ENCODE measurements around the gene SMURF2. TPM values are rescaled to one million over a fixed set of nuclear protein-coding genes. Genes with fewer than 3 reads are reported as not detected.
"Not testable (repeated sequence)": the region's sequence is repeated elsewhere in the genome, so short reads cannot be mapped to it uniquely, and the experiment has no call there.

SMURF2 gene
- total RNA-seq, 1 donor from 2014 or later: 45.6 TPM

- no peak for TF ChIP-seq CTCF (IDR thresholded peaks at IDR 0.05; ENCODE audit: insufficient read depth, low read length, poor library complexity, severe bottlenecking)
- Histone ChIP-seq H3K27me3 (ENCODE audit: control insufficient read depth, insufficient read depth, low read length) (no peaks in the 10 kb centered on the region), H3K4me3 (ENCODE audit: low read depth, low read length) (no peak overlapping the region), H3K36me3 (ENCODE audit: control insufficient read depth, insufficient read depth, low read length) (no peaks in the 10 kb centered on the region)
- no peak for DNase-seq (ENCODE audit: low read depth)
These were observed 47.7 kb downstream of the SMURF2 start for GRCh38 chr17:64614266-64615027.

- Histone ChIP-seq H3K4me3 (ENCODE audit: low read depth, low read length) (no peak overlapping the region), H3K36me3 (ENCODE audit: control insufficient read depth, insufficient read depth, low read length) (no peaks in the 10 kb centered on the region)
- no peak for DNase-seq (ENCODE audit: low read depth)
These were observed 50.7 kb downstream of the SMURF2 start for GRCh38 chr17:64611369-64611768.

GRCh38 chr17:64610244-64610643, 51.9 kb downstream of the SMURF2 start:
- H3K27me3 ChIP-seq (ENCODE audit: control insufficient read depth, insufficient read depth, low read length); DNase-seq (ENCODE audit: low read depth); H3K36me3 ChIP-seq (ENCODE audit: control insufficient read depth, insufficient read depth, low read length); H3K4me3 ChIP-seq (ENCODE audit: low read depth, low read length): not testable (repeated sequence)

More at GRCh38 chr17:64611369-64611768, 50.7 kb downstream of the SMURF2 start:
- H3K27me3 ChIP-seq (ENCODE audit: control insufficient read depth, insufficient read depth, low read length): no peaks in the 10 kb centered on the region
- TF ChIP-seq CTCF (IDR thresholded peaks at IDR 0.05; ENCODE audit: insufficient read depth, low read length, poor library complexity, severe bottlenecking): no peak

- DNase-seq (ENCODE audit: low read depth): no peak
- TF ChIP-seq CTCF (IDR thresholded peaks at IDR 0.05; ENCODE audit: insufficient read depth, low read length, poor library complexity, severe bottlenecking): no peak
- Histone ChIP-seq H3K27me3 (ENCODE audit: control insufficient read depth, insufficient read depth, low read length) (no peaks in the 10 kb centered on the region), H3K4me3 (ENCODE audit: low read depth, low read length) (no peak overlapping the region), H3K36me3 (ENCODE audit: control insufficient read depth, insufficient read depth, low read length) (no peaks in the 10 kb centered on the region)
These were observed 53.5 kb downstream of the SMURF2 start for GRCh38 chr17:64608571-64608981.

GRCh38 chr17:64607862-64608565, 54.1 kb downstream of the SMURF2 start:
- no peak for TF ChIP-seq CTCF (IDR thresholded peaks at IDR 0.05; ENCODE audit: insufficient read depth, low read length, poor library complexity, severe bottlenecking)

GRCh38 chr17:64604532-64604931, 57.6 kb downstream of the SMURF2 start:
- H3K36me3 ChIP-seq (ENCODE audit: control insufficient read depth, insufficient read depth, low read length); H3K4me3 ChIP-seq (ENCODE audit: low read depth, low read length); H3K27me3 ChIP-seq (ENCODE audit: control insufficient read depth, insufficient read depth, low read length); DNase-seq (ENCODE audit: low read depth): not testable (repeated sequence)

More at GRCh38 chr17:64607862-64608565, 54.1 kb downstream of the SMURF2 start:
- Histone ChIP-seq H3K36me3 (ENCODE audit: control insufficient read depth, insufficient read depth, low read length) (no peaks in the 10 kb centered on the region), H3K27me3 (ENCODE audit: control insufficient read depth, insufficient read depth, low read length) (no peaks in the 10 kb centered on the region), H3K4me3 (ENCODE audit: low read depth, low read length) (no peak overlapping the region)
- DNase-seq (ENCODE audit: low read depth): no peak

All from kidney epithelial cell (primary cell).